ENCODE results near the gene PCP2. TPM values are rescaled to one million over a fixed set of nuclear protein-coding genes. Genes with fewer than 3 reads are reported as not detected.

PCP2 gene
- total and polyA plus RNA-seq, 2 donors (not counting 1 experiment from before 2014, with no cell fraction given) = 6.5 to 9.3 TPM

- peaks cover 24% of the 10 kb centered on the region for H4K20me1 ChIP-seq (ENCODE audit: control insufficient read depth, insufficient read depth, low read length, poor library complexity, severe bottlenecking)
- intact Hi-C loops (cut with micrococcal nuclease) = loop anchor here (1.0 kb wide), 2 partner anchors 8 to 21 kb away; partner anchors contain the start of genes PET100 and XAB2
- Mint-ChIP-seq H3K27ac (peak overlapping the region; percentile 94), H3K9me3 (ENCODE audit: insufficient read depth) (no peaks in the 10 kb centered on the region), H3K4me3 (peak overlapping the region; percentile 90), H3K27me3 (no peaks in the 10 kb centered on the region), H3K4me1 (peaks cover 38% of the 10 kb centered on the region)
- peaks cover 59% of the 10 kb centered on the region for H3K79me2 ChIP-seq (ENCODE audit: control insufficient read depth, insufficient read depth, low read length)
- peaks cover 17 to 21% of the 10 kb centered on the region in 2 donors for H3K4me1 ChIP-seq (ENCODE audit: control insufficient read depth in 2 of 2, insufficient read depth in 2 of 2, low read length in 2 of 2)
- H2AFZ ChIP-seq (ENCODE audit: insufficient read depth, low read depth, low read length, poor library complexity, severe bottlenecking) = peak overlapping the region; percentile 81
- POLR2A ChIA-PET = interaction anchor here (1.0 kb wide), 1 partner anchor 103 kb away, joined by 3 read pairs; no protein-coding TSS in a partner anchor
- peaks cover 4 to 25% of the 10 kb centered on the region in 2 experiments for H3K36me3 ChIP-seq (replicated peaks in 1 of 2; ENCODE audit: control extremely low read depth in 1 of 2, control insufficient read depth in 1 of 2, extremely low read depth in 1 of 2, insufficient read depth in 2 of 2, low read length in 1 of 2)
- H3K4me3 ChIP-seq (ENCODE audit: control extremely low read depth in 1 of 5, extremely low read depth in 1 of 5, insufficient read depth in 1 of 5, low read depth in 2 of 5, low read length in 4 of 5) = peak overlapping the region; percentile 58 to 89 (median 80)
- peak overlapping the region; percentile 81 to 93 for H3K27ac ChIP-seq (ENCODE audit: low read length in 2 of 2)
- no peak for DNase-seq
- CTCF ChIA-PET = interaction anchor here (0.5 to 2.1 kb wide), 5 partner anchors 11 to 775 kb away, joined by 3 to 7 read pairs (median 4); partner anchors contain the start of gene MARCHF2
- ATAC-seq (ENCODE audit: low read depth) = no peak
- TF ChIP-seq CTCF (IDR thresholded peaks at IDR 0.05) = no peak
- TF ChIP-seq EZH2 (IDR thresholded peaks at IDR 0.05; ENCODE audit: borderline replicate concordance, insufficient read depth, low read depth, low read length, poor library complexity, severe bottlenecking) = no peak
- H3K9me3 ChIP-seq (ENCODE audit: control extremely low read depth in 1 of 3, control insufficient read depth in 2 of 3, insufficient read depth in 1 of 3, low read length in 2 of 3) = peaks cover 0 to 7% (median 0%) of the 10 kb centered on the region in 3 donors
- H3K27me3 ChIP-seq (replicated peaks in 1 of 4; ENCODE audit: control extremely low read depth in 1 of 4, control insufficient read depth in 3 of 4, insufficient read depth in 4 of 4, low read length in 3 of 4) = no peaks in the 10 kb centered on the region
- WGBS (ENCODE audit: insufficient coverage) = 34% methylated on average over 22 of the region's 30 CpGs
- H3K9ac ChIP-seq (ENCODE audit: low read length) = peak overlapping the region; percentile 86
- peak overlapping the region; percentile 97 for H3K4me2 ChIP-seq (replicated peaks; ENCODE audit: low read depth, low read length, poor library complexity, severe bottlenecking)
Measured at GRCh38 chr19:7637374-7638256, 4.1 kb upstream of the PCP2 start.
